ENCODE data around the gene RNU6-9. TPM values are rescaled to one million over a fixed set of nuclear protein-coding genes. Genes with fewer than 3 reads are reported as not detected.

RNU6-9 gene
- total RNA-seq, 1 donor, result not detected

- no peaks in the 10 kb centered on the region for H4K20me1 ChIP-seq (ENCODE audit: insufficient read depth, low read length)
- TF ChIP-seq CTCF (IDR thresholded peaks at IDR 0.05; ENCODE audit: extremely low read depth, low read depth, low read length), result peak; percentile 20
- no peaks in the 10 kb centered on the region for H3K9me3 ChIP-seq (ENCODE audit: low read depth, low read length)
- H3K4me3 ChIP-seq (ENCODE audit: insufficient read depth, low read length), result peak within 1 kb of the TSS; percentile 13
- no peak within 1 kb of the TSS for H3K27ac ChIP-seq (ENCODE audit: low read depth, low read length)
- H3K4me1 ChIP-seq (ENCODE audit: insufficient read depth, low read length), result peaks cover 9% of the 10 kb centered on the region
- DNase-seq (ENCODE audit: insufficient read length, low spot score, missing footprints), result peak; percentile 93
- peaks cover 41% of the 10 kb centered on the region for H3K27me3 ChIP-seq (ENCODE audit: insufficient read depth, low read length)
- no peak within 1 kb of the TSS for H2AFZ ChIP-seq (ENCODE audit: low read length)
- peaks cover 8% of the 10 kb centered on the region for H3K79me2 ChIP-seq (ENCODE audit: insufficient read depth, low read length)
- H3K36me3 ChIP-seq (ENCODE audit: insufficient read depth, low read length), result no peaks in the 10 kb centered on the region
- H3K4me2 ChIP-seq (ENCODE audit: insufficient read depth, low read length), result peak within 1 kb of the TSS; percentile 36
Measured at GRCh38 chr19:917323-918151, 24.3 kb downstream of the RNU6-9 start, which contains the start of gene KISS1R. TSS of gene KISS1R (plus strand) at chr19:917333. CDS start at chr19:917503, 170 bp downstream.

GRCh38 chr19:918152-918437 is 24.8 kb downstream of the RNU6-9 start:
- no peak for TF ChIP-seq CTCF (IDR thresholded peaks at IDR 0.05; ENCODE audit: extremely low read depth, low read depth, low read length)
- H3K36me3 ChIP-seq (ENCODE audit: insufficient read depth, low read length), result no peaks in the 10 kb centered on the region

GRCh38 chr19:918481-919198 is 25.4 kb downstream of the RNU6-9 start:
- Histone ChIP-seq H3K79me2 (ENCODE audit: insufficient read depth, low read length) (peaks cover under 1% of the 10 kb centered on the region), H2AFZ (ENCODE audit: low read length) (no peak overlapping the region), H4K20me1 (ENCODE audit: insufficient read depth, low read length) (no peaks in the 10 kb centered on the region), H3K4me1 (ENCODE audit: insufficient read depth, low read length) (peaks cover 5% of the 10 kb centered on the region), H3K4me2 (ENCODE audit: insufficient read depth, low read length) (no peak overlapping the region), H3K27ac (ENCODE audit: low read depth, low read length) (no peak overlapping the region), H3K27me3 (ENCODE audit: insufficient read depth, low read length) (peaks cover 41% of the 10 kb centered on the region), H3K9me3 (ENCODE audit: low read depth, low read length) (no peaks in the 10 kb centered on the region), H3K36me3 (ENCODE audit: insufficient read depth, low read length) (no peaks in the 10 kb centered on the region), H3K4me3 (ENCODE audit: insufficient read depth, low read length) (no peak overlapping the region)
- no peak for DNase-seq (ENCODE audit: insufficient read length, low spot score, missing footprints)
- TF ChIP-seq CTCF (IDR thresholded peaks at IDR 0.05; ENCODE audit: extremely low read depth, low read depth, low read length), result no peak

More at GRCh38 chr19:918152-918437, 24.8 kb downstream of the RNU6-9 start:
- Histone ChIP-seq H2AFZ (ENCODE audit: low read length) (no peak overlapping the region), H3K9me3 (ENCODE audit: low read depth, low read length) (no peaks in the 10 kb centered on the region), H3K4me2 (ENCODE audit: insufficient read depth, low read length) (no peak overlapping the region), H3K4me3 (ENCODE audit: insufficient read depth, low read length) (no peak overlapping the region), H4K20me1 (ENCODE audit: insufficient read depth, low read length) (no peaks in the 10 kb centered on the region), H3K27ac (ENCODE audit: low read depth, low read length) (no peak overlapping the region), H3K27me3 (ENCODE audit: insufficient read depth, low read length) (peaks cover 41% of the 10 kb centered on the region), H3K4me1 (ENCODE audit: insufficient read depth, low read length) (peaks cover 9% of the 10 kb centered on the region), H3K79me2 (ENCODE audit: insufficient read depth, low read length) (peaks cover 6% of the 10 kb centered on the region)
- DNase-seq (ENCODE audit: insufficient read length, low spot score, missing footprints), result no peak

Measured in osteoblast (primary cell).